ENCODE data around the gene ZNF718.
"Not testable (repeated sequence)": the region's sequence is repeated elsewhere in the genome, so short reads cannot be mapped to it uniquely, and the experiment has no call there.

The ZNF718 gene

DNA sequence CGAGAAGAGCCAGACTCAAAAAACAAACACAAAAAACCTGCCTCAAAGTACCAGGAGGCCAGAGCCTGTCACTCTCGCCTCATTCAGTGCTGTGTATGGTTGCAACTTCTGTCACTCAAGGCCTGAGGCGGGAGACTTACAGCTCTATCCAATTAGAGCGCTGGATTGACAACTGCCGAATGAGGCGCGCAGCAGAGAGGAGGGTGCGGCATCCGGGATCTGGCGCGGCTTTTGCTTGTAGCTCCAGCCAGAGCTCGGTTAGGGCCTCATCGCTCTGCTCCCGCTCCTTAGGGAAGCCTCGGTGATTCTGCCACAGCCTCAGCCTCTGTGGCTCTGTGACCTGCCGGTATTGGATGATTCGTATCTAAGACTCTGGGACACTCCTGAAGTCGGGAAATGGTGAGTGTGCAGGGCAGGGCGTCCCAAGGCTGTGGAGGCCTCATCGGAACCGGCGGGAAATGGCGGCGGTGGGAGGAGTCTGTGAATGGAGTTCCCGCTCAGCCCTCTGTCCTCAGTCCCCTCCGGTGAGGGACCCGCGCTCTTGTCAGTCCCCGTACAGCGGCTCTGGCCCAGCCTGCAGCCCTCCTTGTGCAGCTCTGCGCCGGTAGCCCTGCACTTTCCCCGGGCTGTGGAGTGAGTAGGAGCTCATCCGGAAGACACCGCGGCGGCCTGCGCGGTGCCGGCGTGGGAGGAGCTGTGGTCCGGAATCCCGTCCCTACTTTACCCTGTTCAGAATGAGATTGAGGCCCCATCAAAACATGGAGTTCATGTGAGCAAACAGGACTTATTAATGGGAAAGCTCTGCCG is at the start of gene ZNF718:
TSS of gene ZNF718 (plus strand) at position 227 of the 807 bp plus-strand sequence. CDS start at position 397, 170 bp downstream.
- peak; percentile 77 for DNase-seq (ENCODE audit: low read depth)

DNA sequence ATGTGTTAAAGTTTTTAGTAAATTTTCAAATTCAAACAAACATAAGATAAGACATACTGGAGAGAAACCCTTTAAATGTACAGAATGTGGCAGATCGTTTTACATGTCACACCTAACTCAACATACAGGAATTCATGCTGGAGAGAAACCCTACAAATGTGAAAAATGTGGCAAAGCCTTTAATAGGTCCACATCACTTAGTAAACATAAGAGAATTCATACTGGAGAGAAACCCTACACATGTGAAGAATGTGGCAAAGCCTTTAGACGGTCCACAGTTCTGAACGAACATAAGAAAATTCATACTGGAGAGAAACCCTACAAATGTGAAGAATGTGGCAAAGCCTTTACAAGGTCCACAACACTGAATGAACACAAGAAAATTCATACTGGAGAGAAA is 38.4 kb upstream of the ZNF718 start:
- DNase-seq (ENCODE audit: low read depth) = no peak

DNA sequence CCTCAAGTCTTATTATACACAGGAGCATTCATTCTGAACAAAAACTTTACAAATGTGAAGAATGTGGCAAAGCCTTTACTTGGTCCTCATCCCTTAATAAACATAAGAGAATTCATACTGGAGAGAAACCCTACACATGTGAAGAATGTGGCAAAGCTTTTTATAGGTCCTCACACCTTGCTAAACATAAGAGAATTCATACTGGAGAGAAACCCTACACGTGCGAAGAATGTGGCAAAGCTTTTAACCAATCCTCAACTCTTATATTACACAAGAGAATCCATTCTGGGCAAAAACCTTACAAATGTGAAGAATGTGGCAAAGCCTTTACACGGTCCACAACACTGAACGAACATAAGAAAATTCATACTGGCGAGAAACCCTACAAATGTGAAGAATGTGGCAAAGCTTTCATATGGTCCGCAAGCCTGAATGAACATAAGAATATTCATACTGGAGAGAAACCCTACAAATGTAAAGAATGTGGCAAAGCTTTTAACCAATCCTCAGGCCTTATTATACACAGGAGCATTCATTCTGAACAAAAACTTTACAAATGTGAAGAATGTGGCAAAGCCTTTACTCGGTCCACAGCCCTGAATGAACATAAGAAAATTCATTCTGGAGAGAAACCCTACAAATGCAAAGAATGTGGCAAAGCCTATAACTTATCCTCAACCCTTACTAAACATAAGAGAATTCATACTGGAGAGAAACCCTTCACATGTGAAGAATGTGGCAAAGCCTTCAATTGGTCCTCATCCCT is 37.6 kb upstream of the ZNF718 start:
- DNase-seq (ENCODE audit: low read depth) = not testable (repeated sequence)

DNA sequence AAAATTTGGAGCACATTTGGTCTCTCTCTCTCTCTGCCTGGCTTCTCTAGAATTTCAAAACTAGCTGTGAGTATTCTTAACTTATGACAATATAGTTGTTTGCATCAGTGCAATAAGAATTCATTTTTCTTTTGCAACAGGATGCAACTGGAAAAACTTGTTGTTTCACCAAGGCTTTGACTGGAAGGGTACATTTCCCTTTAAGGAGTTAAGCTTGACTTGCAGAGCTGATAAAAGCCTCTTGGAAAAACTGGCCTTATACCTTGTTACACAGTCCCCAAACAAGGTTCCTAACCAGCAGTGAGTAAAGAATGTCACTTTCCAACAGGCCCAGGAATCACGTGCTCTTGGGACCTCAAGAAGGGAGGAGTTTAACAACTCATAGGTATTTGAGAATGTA is 25.9 kb upstream of the ZNF718 start:
- no peak for DNase-seq (ENCODE audit: low read depth)

DNA sequence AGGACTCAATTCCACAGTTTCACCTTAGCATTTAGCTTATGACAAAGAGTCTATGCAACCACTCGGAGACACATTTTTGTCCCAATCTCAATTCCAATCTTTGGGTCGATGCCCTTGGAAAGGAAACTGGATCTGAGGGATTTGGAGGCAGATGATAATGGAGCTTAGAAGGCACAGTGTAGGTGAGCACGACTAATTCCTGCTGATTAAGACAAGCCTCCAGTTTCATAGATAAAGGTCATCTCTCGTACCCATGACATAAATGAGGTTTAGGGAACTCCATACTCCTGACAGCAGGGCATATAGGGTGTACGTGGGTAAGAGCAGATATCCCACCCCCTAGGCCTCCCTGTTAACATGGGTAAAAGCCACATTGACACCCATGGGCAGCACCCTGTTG is 24.4 kb upstream of the ZNF718 start:
- no peak for DNase-seq (ENCODE audit: low read depth)

DNA sequence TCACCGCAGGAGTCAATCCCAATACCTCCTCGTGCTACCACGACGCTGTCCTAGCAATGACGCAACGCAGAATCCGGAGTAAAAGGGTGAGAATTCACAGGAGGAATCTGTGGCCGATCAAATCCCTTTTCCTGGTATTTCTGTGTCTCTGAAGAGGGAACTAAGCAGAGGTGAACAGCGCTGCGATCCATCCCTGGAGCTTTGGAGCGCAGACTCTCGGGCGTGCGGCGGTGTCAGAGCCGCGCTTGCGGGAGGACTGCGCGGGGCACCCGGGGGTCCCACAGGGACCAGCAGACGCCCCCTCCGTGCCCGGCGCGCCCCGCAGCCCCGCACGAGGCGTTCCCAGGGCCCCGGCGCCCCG is 17.2 kb upstream of the ZNF718 start:
- no peak for DNase-seq (ENCODE audit: low read depth)

DNA sequence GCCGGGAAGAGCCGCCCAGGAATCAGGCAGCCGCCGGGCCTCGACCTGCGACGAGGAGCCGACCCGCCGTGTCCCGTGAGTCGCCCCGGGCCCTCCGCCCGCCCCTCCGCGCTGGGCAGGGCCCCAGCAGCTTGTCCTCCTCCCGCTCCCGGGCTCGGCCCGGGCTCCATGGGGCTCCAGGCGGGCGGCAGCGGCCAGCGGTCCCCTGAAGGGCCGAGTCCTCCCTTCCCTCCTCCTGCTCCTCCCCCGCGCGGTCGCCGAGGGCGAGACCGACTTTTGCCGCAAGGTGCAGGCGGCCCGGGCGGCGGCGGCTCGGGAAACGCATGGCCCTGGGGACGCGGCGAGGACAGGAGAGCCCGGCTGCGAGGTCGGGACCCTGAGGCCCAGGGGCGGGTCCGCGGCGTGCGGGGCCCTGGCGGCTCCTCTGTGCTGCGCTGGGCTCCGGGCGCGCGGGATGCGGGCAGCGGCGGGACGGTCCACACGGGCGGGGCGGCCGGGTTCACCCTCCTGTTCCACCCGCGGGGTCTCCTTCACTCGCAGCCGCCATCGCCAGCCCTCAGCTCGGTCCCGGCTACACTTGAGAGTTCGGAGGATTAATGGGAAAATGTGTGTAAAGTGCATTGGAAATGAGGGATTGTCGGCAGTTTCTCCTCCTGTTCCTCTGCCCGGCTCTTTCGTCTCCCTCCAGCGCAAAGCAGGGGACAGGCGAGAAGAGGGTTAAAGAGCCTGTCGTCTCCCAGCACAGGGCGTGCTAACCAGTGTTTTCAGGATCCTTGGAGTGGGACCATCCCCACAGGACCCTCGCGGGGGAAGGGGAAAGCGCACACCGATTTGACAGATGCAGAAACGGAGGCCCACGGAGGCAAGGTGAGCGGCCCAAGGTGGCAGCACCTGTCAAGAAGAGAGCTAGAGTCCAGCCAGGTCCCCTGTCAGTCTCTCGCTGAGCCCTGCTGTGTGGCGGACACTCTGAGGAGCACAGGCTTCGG is 16.6 kb upstream of the ZNF718 start:
- DNase-seq (ENCODE audit: low read depth) = no peak

DNA sequence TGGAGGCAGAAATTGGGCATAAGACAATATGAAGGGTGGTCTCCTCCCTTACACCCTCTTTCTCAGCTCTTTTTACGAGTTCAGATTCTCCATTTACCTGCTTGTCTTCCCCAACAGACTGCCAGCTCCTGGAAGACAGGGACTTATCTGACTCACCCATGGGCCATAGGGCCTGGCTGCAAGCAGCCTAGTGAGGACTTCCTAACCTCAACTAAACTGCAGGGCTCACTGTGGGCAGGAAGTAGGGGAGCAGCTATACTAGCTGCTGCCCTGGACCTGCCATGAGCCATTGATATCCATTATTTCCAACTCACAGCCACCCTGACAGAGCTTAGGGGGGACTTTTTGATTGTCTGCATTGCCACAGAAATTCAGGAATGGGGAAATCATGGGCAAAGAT is 11.5 kb upstream of the ZNF718 start:
- no peak for DNase-seq (ENCODE audit: low read depth)

DNA sequence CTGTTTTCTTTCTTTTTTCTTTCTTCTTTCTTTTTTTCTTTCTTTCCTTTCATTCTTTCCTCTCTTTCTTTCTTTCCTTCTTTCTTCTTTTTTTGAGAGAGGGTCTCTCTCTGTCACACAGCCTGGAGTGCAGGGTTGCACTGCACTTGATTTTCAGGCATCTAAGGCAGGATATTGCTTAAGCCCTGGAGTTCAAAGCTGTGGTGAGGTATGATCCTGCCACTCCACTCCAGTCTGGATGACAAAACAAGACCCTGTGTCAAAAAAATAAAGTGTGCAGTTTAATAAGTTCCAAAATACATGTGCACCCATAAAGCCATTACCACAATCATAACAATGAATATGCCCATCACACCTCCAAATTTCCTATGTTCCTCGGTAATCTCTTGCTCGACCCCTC is 10.6 kb upstream of the ZNF718 start:
- DNase-seq (ENCODE audit: low read depth) = no peak

DNA sequence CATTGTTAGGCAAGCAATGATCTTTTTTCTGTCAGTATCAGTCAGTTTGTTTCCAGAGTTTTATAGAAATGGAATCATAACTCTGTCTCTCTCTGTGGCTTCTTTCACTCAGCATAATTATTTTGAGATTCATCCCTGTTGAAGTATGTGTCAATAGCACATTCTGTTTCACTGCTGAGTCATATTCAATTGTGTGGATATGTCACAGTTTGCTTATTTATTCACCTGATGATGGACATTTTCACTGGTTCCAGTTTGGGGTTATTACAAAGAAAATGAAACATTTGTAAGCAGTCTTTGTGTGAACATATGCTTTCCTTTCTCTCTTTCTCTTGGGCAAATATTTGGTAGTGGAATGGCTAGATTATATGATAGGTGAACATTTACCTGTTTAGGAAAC is 10.2 kb upstream of the ZNF718 start:
- no peak for DNase-seq (ENCODE audit: low read depth)

DNA sequence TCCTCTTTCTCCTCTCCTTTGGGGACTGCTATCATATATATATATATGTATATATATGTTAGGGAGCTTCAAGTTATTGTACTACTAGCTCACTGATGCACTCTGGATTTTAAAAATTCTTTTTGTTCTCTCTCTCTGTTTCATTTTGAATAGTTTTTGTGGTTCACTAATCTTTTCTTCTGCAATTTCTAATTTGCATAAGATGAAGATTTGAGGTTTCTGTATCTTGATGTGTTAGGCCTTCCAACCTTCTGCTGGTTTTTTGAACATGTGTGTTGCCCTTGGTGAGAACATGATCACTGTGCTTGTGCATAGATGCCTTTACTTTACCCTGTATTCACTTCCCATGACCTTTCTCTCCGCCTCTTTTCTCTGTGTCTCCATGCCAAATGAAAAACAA is 7.8 kb upstream of the ZNF718 start:
- DNase-seq (ENCODE audit: low read depth) = no peak

DNA sequence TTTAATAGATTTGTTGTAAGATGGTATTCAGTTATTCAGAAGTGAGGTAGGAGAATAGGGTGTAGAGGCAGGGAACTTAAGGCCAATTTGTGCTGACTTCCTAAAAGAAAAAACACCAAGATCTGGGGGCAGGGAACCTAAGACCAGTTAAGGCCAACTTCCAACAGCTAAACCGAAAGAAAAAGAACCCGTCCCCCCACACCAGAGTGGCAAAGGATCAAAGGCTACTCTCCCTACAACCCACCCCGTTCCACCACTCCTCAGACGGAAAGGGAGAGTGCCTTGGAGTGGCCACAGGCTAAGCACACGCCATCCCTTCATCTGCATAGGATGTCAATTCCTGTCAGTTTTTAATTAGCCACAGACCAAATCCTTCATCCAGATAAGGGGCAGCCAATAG is 3.7 kb upstream of the ZNF718 start:
- DNase-seq (ENCODE audit: low read depth) = no peak

DNA sequence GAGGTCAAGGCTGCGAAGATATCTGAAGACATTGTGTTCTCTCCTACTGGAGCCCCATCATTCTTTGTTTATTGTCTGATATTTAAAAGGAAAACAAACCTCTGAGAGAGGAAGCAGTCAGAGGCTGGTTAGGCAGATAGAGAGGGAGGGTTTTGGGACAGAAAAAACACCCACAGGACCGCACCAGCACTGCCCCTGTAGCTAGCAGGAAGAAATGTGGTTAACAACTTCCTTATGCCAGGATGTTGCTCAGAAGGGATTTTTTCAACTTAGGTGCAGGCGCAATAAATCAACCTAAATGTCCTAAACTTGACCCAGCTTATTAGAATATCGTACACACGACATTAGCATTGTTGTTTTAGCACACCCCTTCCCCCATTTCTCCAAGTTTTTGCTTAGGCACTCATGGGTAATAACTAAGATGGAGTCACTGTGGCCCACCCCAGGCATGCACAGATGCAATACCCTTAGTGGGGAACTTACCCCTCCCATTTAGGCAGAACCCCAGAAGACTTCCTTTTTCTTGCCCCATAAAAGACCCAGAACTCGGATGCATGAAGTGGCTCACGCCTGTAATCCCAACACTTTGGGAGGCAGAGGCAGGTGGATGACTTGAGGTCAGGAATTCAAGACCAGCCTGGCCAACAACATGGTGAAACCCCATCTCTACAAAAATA is 2.8 kb upstream of the ZNF718 start:
- peak; percentile 7 for DNase-seq (ENCODE audit: low read depth)

DNA sequence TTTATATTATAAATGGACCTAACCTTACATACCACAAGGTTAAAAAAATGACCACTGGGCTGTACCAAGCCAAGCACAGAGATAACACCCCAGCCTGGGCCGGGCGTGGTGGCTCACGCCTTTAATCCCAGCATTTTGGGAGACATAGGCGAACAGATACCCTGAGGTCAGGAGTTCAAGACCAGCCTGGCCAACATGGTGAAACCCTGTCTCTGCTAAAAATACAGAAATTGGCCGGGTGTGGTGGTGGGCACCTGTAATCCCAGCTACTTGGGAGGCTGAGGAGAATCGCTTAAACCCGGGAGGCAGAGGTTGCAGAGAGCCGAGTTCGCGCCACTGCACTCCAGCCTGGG is 403 bp upstream of the ZNF718 start:
- DNase-seq (ENCODE audit: low read depth) = not testable (repeated sequence)

DNA sequence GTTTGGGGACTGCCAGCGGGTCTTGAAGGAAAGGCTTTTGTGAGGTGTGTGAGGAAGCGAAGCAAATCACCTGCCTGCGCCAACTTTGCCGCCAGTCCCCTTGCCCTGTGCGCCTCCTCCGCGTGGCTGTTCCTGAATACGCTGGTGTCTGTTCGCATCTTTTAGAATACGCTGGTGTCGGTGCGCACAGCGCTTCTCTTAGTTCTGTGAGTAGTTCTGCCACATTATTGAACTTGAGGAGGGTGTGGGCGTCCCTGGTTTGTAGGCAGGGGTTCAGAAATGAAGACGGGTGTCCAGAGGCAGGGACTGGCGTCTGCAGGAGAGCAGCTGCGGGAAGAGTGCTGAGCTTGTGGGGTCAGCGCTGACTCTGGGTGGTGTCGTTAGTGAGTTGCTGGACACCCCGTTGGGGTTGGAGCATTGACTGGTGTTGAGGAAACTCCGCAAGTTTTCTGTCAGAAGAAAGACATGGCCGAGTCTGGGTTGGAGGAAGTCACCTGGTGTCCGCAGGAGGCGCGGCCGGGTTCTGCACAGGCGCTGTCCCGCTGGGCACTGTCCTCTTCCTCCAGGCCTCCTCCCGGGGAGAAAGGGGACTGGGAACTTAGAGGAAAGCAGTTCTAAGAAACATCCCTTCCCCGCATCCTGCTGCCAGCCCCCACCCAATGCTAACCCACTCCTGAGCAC is 930 bp downstream of the ZNF718 start:
- no peak for DNase-seq (ENCODE audit: low read depth)

DNA sequence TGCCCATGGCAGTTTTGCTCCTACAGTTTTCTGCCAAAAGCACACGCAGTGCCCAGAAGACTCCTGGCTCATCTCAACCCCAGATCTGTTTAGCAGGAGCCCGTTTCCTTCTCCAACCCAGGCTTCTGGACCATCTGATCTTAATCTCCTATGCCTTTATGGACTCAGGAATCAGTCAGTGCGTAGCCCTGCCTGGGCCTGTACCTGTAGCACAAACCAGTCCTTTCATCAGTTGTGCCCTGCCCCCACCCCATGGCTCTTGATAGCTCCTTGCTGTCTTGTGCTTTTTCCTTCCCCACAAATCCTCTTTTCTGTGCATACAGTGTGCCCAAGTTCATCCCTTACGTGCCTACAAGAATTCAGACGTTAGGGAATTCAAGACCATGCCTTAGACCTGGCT is 1.5 kb downstream of the ZNF718 start:
- no peak for DNase-seq (ENCODE audit: low read depth)

DNA sequence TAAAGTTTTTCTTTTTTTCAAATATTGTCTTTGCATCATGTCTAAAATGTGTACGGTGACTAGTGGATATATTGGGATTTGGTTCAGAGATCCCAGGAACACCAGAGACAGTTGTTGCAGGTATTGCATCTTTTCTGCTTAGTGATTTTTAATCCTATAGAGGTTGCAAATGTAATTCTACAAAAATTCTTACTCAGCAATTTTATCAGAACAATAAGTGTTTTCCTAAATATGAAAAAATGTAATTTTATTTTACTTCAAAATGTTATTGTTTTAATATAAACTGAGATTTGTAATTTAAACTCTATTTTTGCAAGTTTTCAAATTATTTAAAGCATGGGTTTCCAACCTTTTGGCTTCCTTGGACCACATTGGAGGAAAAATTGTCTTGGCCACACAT is 8.2 kb downstream of the ZNF718 start:
- DNase-seq (ENCODE audit: low read depth) = no peak

DNA sequence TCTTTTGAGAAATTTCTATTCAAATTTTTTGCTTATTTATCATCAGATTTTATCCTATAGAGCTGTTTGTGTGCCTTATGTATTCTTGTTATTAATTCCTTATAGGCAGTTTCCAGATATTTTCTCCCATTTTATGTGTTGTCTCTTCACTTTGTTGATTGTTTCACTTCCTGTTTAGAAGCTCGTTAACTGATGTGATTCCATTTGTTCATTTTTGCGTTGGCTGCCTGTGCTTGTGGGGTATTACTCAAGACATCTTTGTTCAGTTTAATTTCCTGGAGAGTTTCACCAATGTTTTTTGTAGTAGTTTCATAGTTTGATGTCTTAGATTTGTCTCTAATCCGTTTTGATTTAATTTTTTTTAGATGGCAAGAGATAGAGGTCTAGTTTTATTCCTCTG is 14.6 kb downstream of the ZNF718 start:
- DNase-seq (ENCODE audit: low read depth) = no peak

DNA sequence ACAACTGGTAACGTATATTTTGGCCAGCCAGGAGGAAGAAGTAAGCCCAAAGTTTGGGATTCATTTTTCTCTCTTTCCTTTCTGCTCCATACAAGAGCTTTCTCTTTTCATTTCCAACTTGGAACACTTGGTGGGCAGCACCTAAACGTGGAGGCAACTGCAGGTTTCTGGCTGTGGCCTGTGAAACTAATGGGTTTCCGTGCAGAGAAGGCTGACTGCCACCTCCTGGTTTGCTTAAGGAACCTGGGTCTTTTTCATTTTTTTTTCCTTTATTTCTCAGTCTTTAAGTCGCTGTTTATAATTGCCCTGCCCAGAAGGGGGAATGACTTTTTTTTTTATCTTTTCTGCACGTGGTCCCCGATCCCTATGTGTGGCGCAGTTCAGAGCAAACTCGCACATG is 15.4 kb downstream of the ZNF718 start:
- DNase-seq (ENCODE audit: low read depth) = no peak

DNA sequence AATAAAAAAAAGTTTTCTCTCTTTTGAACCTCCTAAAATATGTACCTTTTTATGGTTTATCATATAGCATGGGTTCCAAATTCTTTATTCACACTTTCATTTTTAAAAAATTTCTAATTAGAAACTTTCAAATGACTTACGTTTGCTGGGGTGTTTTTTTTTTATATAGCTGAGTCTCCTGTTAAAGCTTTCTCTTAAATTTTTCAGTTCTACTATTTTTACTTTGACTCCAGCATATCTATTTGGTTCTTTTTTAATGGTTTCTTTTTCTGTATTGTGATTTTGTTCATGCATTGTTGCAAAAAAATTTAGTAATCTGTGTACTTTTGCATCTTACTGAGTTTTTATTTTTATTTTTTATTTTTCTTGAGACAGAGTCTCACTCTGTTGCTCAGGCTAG is 22.3 kb downstream of the ZNF718 start:
- no peak for DNase-seq (ENCODE audit: low read depth)

DNA sequence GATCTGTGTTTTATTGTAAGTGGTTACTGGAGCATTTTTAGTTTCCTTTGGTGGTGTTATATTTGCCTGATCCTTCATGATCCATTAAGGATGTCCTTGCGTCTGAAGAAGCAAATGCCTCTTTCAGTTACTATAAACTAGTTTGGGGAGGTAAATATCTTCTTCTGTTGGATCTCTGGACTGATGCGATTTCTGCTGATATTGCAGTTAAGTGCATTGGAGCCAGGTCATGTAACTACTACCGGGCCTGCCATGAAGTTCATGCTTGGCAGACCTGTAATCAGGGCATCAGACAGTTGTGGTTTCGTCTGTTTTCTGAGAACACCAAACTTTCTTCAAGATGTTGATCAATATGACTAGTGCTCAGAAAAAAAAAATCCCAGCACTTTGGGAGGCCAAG is 22.9 kb downstream of the ZNF718 start:
- DNase-seq (ENCODE audit: low read depth) = no peak
